Ovary (tissue), 9 donors: ENCODE data around the gene EXOG. TPM values are rescaled to one million over a fixed set of nuclear protein-coding genes. Genes with fewer than 3 reads are reported as not detected.

ENCODE experiments used
- DNase-seq, 5 donors: peaks; one replicate each; pipeline ENCODE4 v3.0.0-alpha.2; 2019 to 2020
- H3K27ac ChIP-seq, 2 donors: fragments of 200-600 bp; one replicate each; pipeline versions ENCODE4 v1.5.1 to v1.8.0; 2019 to 2022
- H3K27me3 ChIP-seq: fragments of 200-600 bp; one replicate; pipeline ENCODE4 v1.8.0; 2022
- H3K36me3 ChIP-seq: fragments of 200-600 bp; sonication (generic); one replicate; pipeline ENCODE4 v1.5.1; 2019
- H3K4me1 ChIP-seq: one replicate; pipeline ENCODE4 v1.8.1; 2013; ENCODE audit warnings: mild to moderate bottlenecking, moderate library complexity; ENCODE audit not compliant: insufficient read depth
- H3K4me3 ChIP-seq: fragments of 200-600 bp; sonication (generic); one replicate; pipeline ENCODE4 v1.5.1; 2017
- H3K9me3 ChIP-seq, 2 donors: fragments of 200-600 bp in 1 of 2; sonication (generic) in 1 of 2; one replicate each; pipeline versions ENCODE4 v1.5.1 to v1.8.1; 2013 to 2019; ENCODE audit warnings: mild to moderate bottlenecking in 1 of 2, moderate library complexity in 1 of 2
- CTCF ChIP-seq, 3 donors: fragments of 450-650 bp in 2 of 3; fragments of 200-600 bp in 1 of 3; IDR thresholded peaks; one replicate each; pipeline versions ENCODE4 v1.5.1 to v1.8.0; 2016 to 2022; ENCODE audit warnings: antibody characterized with exemption in 3 of 3, mild to moderate bottlenecking in 1 of 3
- EP300 ChIP-seq: sonication (generic); formaldehyde crosslinking; IDR thresholded peaks from one replicate; pipeline ENCODE4 v1.6.1; 2017; ENCODE audit warnings: antibody characterized with exemption
- POLR2A ChIP-seq: fragments of 450-650 bp; IDR thresholded peaks from one replicate; pipeline ENCODE4 v1.6.1; 2017; ENCODE audit warnings: antibody characterized with exemption, mild to moderate bottlenecking, moderate library complexity
- WGBS, 3 donors: extraction: QIAGEN DNeasy Blood & Tissue Kit in 1 of 3; methylation state at CpG; one replicate each; pipeline versions ENCODE4 v1.1.5 to v1.1.7; 2013 to 2017; 5-methylcytosine and 5-hydroxymethylcytosine counted together
- intact Hi-C, 4 donors: fragments of 100-400 bp; cut with DNase I; formaldehyde crosslinking; loops; one replicate each; pipeline versions ENCODE4 v1.11.0 to v1.15.1; 2022 to 2023
- polyA plus RNA-seq, 2 donors: library from polyadenylated mRNA; stranded (reverse); fragments of 200-250 nt in 1 of 2; fragments of 350-450 nt in 1 of 2; fragmentation: Illumina TruSeq in 1 of 2; extraction: RNeasy Lipid Tissue Mini Kit (QIAGEN cat#74804) in 1 of 2; gene quantifications; one replicate each; pipeline ENCODE4 v1.2.3, GENCODE V29; 2013 to 2014
- total RNA-seq, 7 donors: library from RNA; depleted of rRNA in 2 of 7; stranded (reverse); fragments of >200 nt in 2 of 7; fragmentation: NEBNext Ultra II Directional in 3 of 7; extraction: Animal tissue kit (Norgen Biotek cat#: 25700) in 3 of 7; gene quantifications; one replicate each; pipeline versions ENCODE4 v1.1.0 to v1.2.4, GENCODE V29; 2016 to 2023
- donor health status: DM: no; HTN: no; CAD: no; lungs with moderate emphysema.
- donor health status: DM: no; HTN: no; CAD: no.
- donor health status: Bipolar disorder and iron deficiency.
- donor health status: DM: yes; HTN: yes; CAD: no.
- donor health status: DM: no; HTN: no; CAD: no.
- donor health status: DM: yes; HTN: yes; CAD: no.

Gene EXOG
- total and polyA plus RNA-seq, 9 donors = 5.4 to 14.8 (median 9.0) TPM

DNA sequence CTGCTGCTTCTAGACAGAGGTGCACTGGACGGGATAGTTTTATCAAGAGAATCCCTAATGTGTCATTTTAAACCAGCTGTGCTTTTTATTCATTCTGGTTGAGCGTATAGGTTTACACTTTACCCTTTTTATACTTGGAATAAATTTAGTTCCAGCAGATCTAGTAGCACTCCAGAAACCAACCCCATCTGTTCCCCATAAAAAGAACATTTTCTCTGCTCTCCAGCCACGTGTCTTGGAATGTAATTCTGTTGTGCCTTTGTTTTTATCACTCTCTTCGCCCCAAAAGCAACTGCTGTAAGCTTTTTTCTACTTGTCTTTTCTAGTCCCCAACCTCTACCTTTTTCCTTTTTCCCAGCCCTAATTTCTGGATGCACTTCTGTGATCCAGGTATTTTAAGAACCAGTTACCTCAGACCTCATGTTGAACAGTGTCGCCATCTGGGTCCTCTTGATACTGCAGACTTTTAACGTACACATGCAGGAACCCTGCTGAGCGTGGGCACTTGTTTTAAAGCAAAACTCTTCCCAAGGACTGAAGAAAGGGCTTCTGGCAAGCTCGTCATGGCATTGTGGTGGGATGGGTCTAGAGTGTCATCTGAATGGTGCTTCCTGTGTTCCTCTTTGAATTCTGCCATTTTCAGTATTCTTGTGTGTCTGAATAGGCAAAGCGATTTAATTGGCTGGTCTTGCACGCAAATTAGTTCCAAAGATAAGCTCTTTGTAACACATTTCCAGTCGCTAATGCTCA, 5.7 kb upstream of the EXOG start:
- Histone ChIP-seq H3K36me3 (no peaks in the 10 kb centered on the region), H3K4me1 (no peaks in the 10 kb centered on the region), H3K27ac (no peak overlapping the region), H3K27me3 (no peaks in the 10 kb centered on the region), H3K9me3 (no peaks in the 10 kb centered on the region), H3K4me3 (no peak overlapping the region)
- intact Hi-C loops = loop anchor here in 1 of 4 donors (5.0 kb wide), 1 partner anchor 1777 kb away; no protein-coding TSS in a partner anchor
- WGBS, 3 donors = 79 to 86% (median 79%) methylated on average over 11 of the region's 11 CpGs
- TF ChIP-seq CTCF (IDR thresholded peaks at IDR 0.05) (no peak), POLR2A (no peak), EP300 (no peak)
- no peak for DNase-seq

- WGBS, 3 donors = 89 to 93% (median 90%) methylated on average over 6 of the region's 6 CpGs
- intact Hi-C loops = loop anchor here in 1 of 4 donors (5.0 kb wide), 1 partner anchor 1776 kb away; no protein-coding TSS in a partner anchor
Observed at GRCh38 chr3:38491215-38491614, 4.9 kb upstream of the EXOG start.

DNA sequence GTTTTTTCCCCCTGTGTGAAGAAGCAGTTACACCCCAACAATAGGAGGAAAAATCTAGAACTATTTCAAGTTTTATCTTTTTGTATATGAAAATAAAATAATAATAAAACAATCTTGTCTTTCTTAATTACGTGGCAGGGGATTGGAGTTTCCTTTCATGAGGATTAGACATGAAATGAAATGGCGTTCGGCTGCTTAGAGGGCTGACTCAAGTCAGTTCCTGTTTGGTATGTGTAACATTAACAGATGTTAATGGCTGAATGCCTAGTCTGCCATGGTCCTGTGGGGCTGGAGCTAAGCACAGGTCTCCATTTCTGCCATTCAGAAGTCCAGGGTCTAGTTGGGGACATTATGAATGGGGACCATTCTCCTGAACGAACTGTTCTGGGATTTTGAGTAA, 3.1 kb upstream of the EXOG start:
- Histone ChIP-seq H3K27ac (no peak overlapping the region), H3K9me3 (no peaks in the 10 kb centered on the region), H3K27me3 (no peaks in the 10 kb centered on the region), H3K36me3 (no peaks in the 10 kb centered on the region), H3K4me3 (no peak overlapping the region), H3K4me1 (no peaks in the 10 kb centered on the region)
- TF ChIP-seq EP300 (no peak), POLR2A (no peak), CTCF (IDR thresholded peaks at IDR 0.05) (no peak)
- intact Hi-C loops = loop anchor here in 1 of 4 donors (5.0 kb wide), 1 partner anchor 1774 kb away; no protein-coding TSS in a partner anchor
- DNase-seq = no peak
- WGBS, 3 donors = 54 to 70% (median 60%) methylated on average over 4 of the region's 4 CpGs

More at GRCh38 chr3:38491215-38491614, 4.9 kb upstream of the EXOG start:
- Histone ChIP-seq H3K36me3 (no peaks in the 10 kb centered on the region), H3K27ac (no peak overlapping the region), H3K27me3 (no peaks in the 10 kb centered on the region), H3K4me3 (no peak overlapping the region), H3K4me1 (no peaks in the 10 kb centered on the region), H3K9me3 (no peaks in the 10 kb centered on the region)
- no peak for TF ChIP-seq EP300
- TF ChIP-seq POLR2A = no peak
- TF ChIP-seq CTCF (IDR thresholded peaks at IDR 0.05) = no peak
- no peak for DNase-seq

GRCh38 chr3:38497031-38497430, 891 bp downstream of the EXOG start:
- Histone ChIP-seq H3K4me3 (peak overlapping the region; percentile 64), H3K27ac (no peak overlapping the region), H3K27me3 (no peaks in the 10 kb centered on the region), H3K4me1 (no peaks in the 10 kb centered on the region), H3K9me3 (no peaks in the 10 kb centered on the region), H3K36me3 (no peaks in the 10 kb centered on the region)
- WGBS, 3 donors = 26 to 33% (median 28%) methylated on average over 4 of the region's 4 CpGs
- TF ChIP-seq EP300 (no peak), CTCF (IDR thresholded peaks at IDR 0.05) (no peak), POLR2A (no peak)
- intact Hi-C loops = no loop called here
- DNase-seq = no peak
